ENCODE data around the gene MAP2K3. TPM values are rescaled to one million over a fixed set of nuclear protein-coding genes. Genes with fewer than 3 reads are reported as not detected.
A peak's percentile ranks its signal among the peaks of the same experiment; 100 is the strongest.

MAP2K3 gene
- total RNA-seq, 4 donors from 2014 or later = 17.5 to 39.0 (median 21.6) TPM

GRCh38 chr17:21282231-21282630 lies 2.3 kb upstream of the MAP2K3 start:
- TF ChIP-seq POLR2A (IDR thresholded peaks at IDR 0.05) (no peak), CTCF (IDR thresholded peaks at IDR 0.05) (no peak), EP300 (IDR thresholded peaks at IDR 0.05) (no peak)
- 34 to 35% methylated on average over 5 of the region's 5 CpGs for WGBS, 2 donors
- H3K27me3 ChIP-seq = no peaks in the 10 kb centered on the region
- no peak overlapping the region for H3K4me3 ChIP-seq
- H3K36me3 ChIP-seq = no peaks in the 10 kb centered on the region
- H3K9me3 ChIP-seq = no peaks in the 10 kb centered on the region
- no peak for DNase-seq (ENCODE audit: low spot score in 2 of 2)
- peaks cover 0 to 50% (median 22%) of the 10 kb centered on the region in 4 donors for H3K4me1 ChIP-seq
- peak overlapping the region in 2 of 4 donors; percentile 85 to 92 for H3K27ac ChIP-seq

- 86 to 87% methylated on average over 5 of the region's 5 CpGs for WGBS, 2 donors
- H3K27ac ChIP-seq = peak overlapping the region in 3 of 4 donors; percentile 26 to 92 (median 85)
Observed at GRCh38 chr17:21282850-21283249, 1.7 kb upstream of the MAP2K3 start.

GRCh38 chr17:21283482-21284318 lies 811 bp upstream of the MAP2K3 start:
- no peak for TF ChIP-seq EP300 (IDR thresholded peaks at IDR 0.05)
- no peak for TF ChIP-seq CTCF (IDR thresholded peaks at IDR 0.05)
- no peak for TF ChIP-seq POLR2A (IDR thresholded peaks at IDR 0.05)
- H3K9me3 ChIP-seq = no peaks in the 10 kb centered on the region
- H3K27me3 ChIP-seq = no peaks in the 10 kb centered on the region
- peak overlapping the region; percentile 62 to 90 (median 84) for H3K4me3 ChIP-seq
- no peaks in the 10 kb centered on the region for H3K36me3 ChIP-seq
- peak overlapping the region; percentile 26 to 92 (median 87) for H3K27ac ChIP-seq
- DNase-seq (ENCODE audit: low spot score in 2 of 2) = peak in 1 of 2 donors; percentile 16
- WGBS, 2 donors = 15 to 17% methylated on average over 29 to 42 of the region's 49 CpGs
- peaks cover 0 to 59% (median 32%) of the 10 kb centered on the region in 4 donors for H3K4me1 ChIP-seq

More at GRCh38 chr17:21282850-21283249, 1.7 kb upstream of the MAP2K3 start:
- H3K4me3 ChIP-seq = no peak overlapping the region
- peaks cover 0 to 56% (median 27%) of the 10 kb centered on the region in 4 donors for H3K4me1 ChIP-seq
- H3K9me3 ChIP-seq = no peaks in the 10 kb centered on the region
- no peak for DNase-seq (ENCODE audit: low spot score in 2 of 2)
- no peaks in the 10 kb centered on the region for H3K27me3 ChIP-seq
- TF ChIP-seq CTCF (IDR thresholded peaks at IDR 0.05) (no peak), EP300 (IDR thresholded peaks at IDR 0.05) (no peak), POLR2A (IDR thresholded peaks at IDR 0.05) (no peak)
- no peaks in the 10 kb centered on the region for H3K36me3 ChIP-seq

GRCh38 chr17:21285164-21286065 lies 904 bp downstream of the MAP2K3 start:
- no peaks in the 10 kb centered on the region for H3K27me3 ChIP-seq
- H3K4me1 ChIP-seq = peaks cover 0 to 60% (median 42%) of the 10 kb centered on the region in 4 donors
- WGBS, 2 donors = 3 to 5% methylated on average over 16 of the region's 16 CpGs
- H3K9me3 ChIP-seq = no peaks in the 10 kb centered on the region
- no peaks in the 10 kb centered on the region for H3K36me3 ChIP-seq
- TF ChIP-seq EP300 (IDR thresholded peaks at IDR 0.05) (no peak), POLR2A (IDR thresholded peaks at IDR 0.05) (no peak), CTCF (IDR thresholded peaks at IDR 0.05) (no peak)
- H3K4me3 ChIP-seq = peak overlapping the region; percentile 62 to 93 (median 88)
- DNase-seq (ENCODE audit: low spot score in 2 of 2) = no peak
- H3K27ac ChIP-seq = peak overlapping the region; percentile 60 to 94 (median 90)

Data from tibial nerve (tissue), 4 donors.